Naive thymus-derived CD4-positive, alpha-beta T cell (primary cell): ENCODE results near the gene PLEKHA7. TPM values are rescaled to one million over a fixed set of nuclear protein-coding genes. Genes with fewer than 3 reads are reported as not detected.
A peak's percentile ranks its signal among the peaks of the same experiment; 100 is the strongest.

Experiments
- ATAC-seq: fragments of 150-1000 bp; cut with Tn5 transposase; 2 replicates; pipeline ENCODE4 v1.10.0; 2021; ENCODE audit warnings: mild to moderate bottlenecking, moderate library complexity
- CTCF ChIA-PET: fragments of 350-600 bp; sonication (Branson Sonifier 250); formaldehyde crosslinking; loops from one replicate; lab custom pipeline; 2021; ENCODE audit warnings: antibody characterized with exemption; lab: Charles Lee
- POLR2A ChIA-PET: fragments of 350-600 bp; sonication (Branson Sonifier 250); formaldehyde crosslinking; loops from one replicate; lab custom pipeline; 2021; ENCODE audit warnings: antibody characterized with exemption, inconsistent platforms; lab: Charles Lee
- DNase-seq, 9 donors: peaks; one replicate each; pipeline versions ENCODE4 v3.0.0 to v3.0.0-alpha.2; 2020 to 2022; ENCODE audit warnings: mixed read lengths in 1 of 9
- H3K27ac ChIP-seq: one replicate; pipeline ENCODE4 v1.7.0; 2013; ENCODE audit warnings: mild to moderate bottlenecking, low read depth, low read length, moderate library complexity
- H3K27me3 ChIP-seq, 2 donors: one replicate each; pipeline ENCODE4 v1.7.0; 2013; ENCODE audit warnings: low read length in 2 of 2, mild to moderate bottlenecking in 2 of 2, moderate library complexity in 2 of 2; ENCODE audit not compliant: control insufficient read depth in 2 of 2, insufficient read depth in 2 of 2
- H3K36me3 ChIP-seq, 3 experiments: 1 replicate in 2 of 3; 2 replicates in 1 of 3; pipeline ENCODE4 v1.7.0; 2013; ENCODE audit warnings: low read length in 3 of 3, mild to moderate bottlenecking in 3 of 3, moderate library complexity in 1 of 3; ENCODE audit not compliant: insufficient read depth in 3 of 3, control insufficient read depth in 2 of 3
- H3K4me1 ChIP-seq, 2 donors: one replicate each; pipeline ENCODE4 v1.7.0; 2013; ENCODE audit warnings: low read length in 2 of 2, mild to moderate bottlenecking in 2 of 2, moderate library complexity in 1 of 2; ENCODE audit not compliant: control insufficient read depth in 2 of 2, insufficient read depth in 2 of 2
- H3K4me3 ChIP-seq: 2 replicates; pipeline ENCODE4 v1.7.0; 2013; ENCODE audit warnings: mild to moderate bottlenecking, low read length
- H3K9me3 ChIP-seq, 3 experiments: 1 replicate in 2 of 3; 2 replicates in 1 of 3; pipeline ENCODE4 v1.7.0; 2013; ENCODE audit warnings: low read length in 3 of 3; ENCODE audit not compliant: control insufficient read depth in 2 of 3
- H3K27ac Mint-ChIP-seq, 9 donors: one replicate each; pipeline ENCODE4 v1.8.0; 2020 to 2022; ENCODE audit warnings: mixed read lengths in 9 of 9, mild to moderate bottlenecking in 8 of 9, moderate library complexity in 5 of 9, inconsistent platforms in 2 of 9
- H3K27me3 Mint-ChIP-seq, 5 donors: one replicate each; pipeline ENCODE4 v1.8.0; 2021 to 2022; ENCODE audit warnings: mixed read lengths in 5 of 5, mild to moderate bottlenecking in 1 of 5
- H3K36me3 Mint-ChIP-seq, 5 donors: one replicate each; pipeline ENCODE4 v1.8.0; 2020 to 2022; ENCODE audit warnings: mixed read lengths in 5 of 5, mild to moderate bottlenecking in 3 of 5, inconsistent platforms in 1 of 5
- H3K4me1 Mint-ChIP-seq, 7 donors: one replicate each; pipeline ENCODE4 v1.8.0; 2020 to 2022; ENCODE audit warnings: mixed read lengths in 7 of 7, mild to moderate bottlenecking in 3 of 7, inconsistent platforms in 1 of 7
- H3K4me3 Mint-ChIP-seq, 10 donors: one replicate each; pipeline ENCODE4 v1.8.0; 2020 to 2022; ENCODE audit warnings: mild to moderate bottlenecking in 10 of 10, mixed read lengths in 10 of 10, moderate library complexity in 6 of 10, inconsistent platforms in 2 of 10
- H3K9me3 Mint-ChIP-seq, 11 donors: one replicate each; pipeline ENCODE4 v1.8.0; 2020 to 2022; ENCODE audit warnings: mixed read lengths in 11 of 11, mild to moderate bottlenecking in 4 of 11, inconsistent platforms in 1 of 11, moderate library complexity in 1 of 11
- intact Hi-C, 2 donors: fragments of 100-400 bp; cut with micrococcal nuclease; formaldehyde crosslinking; loops; one replicate each; pipeline ENCODE4 v1.15.1; 2023
- polyA plus RNA-seq, 2 donors: library from polyadenylated mRNA; unstranded; fragments of 300-500 nt; fragmentation: Illumina TruSeq; gene quantifications; one replicate each; pipeline ENCODE4 v1.2.3, GENCODE V29; 2021
- total RNA-seq, 6 experiments: library from RNA in 5 of 6; stranded (reverse) in 5 of 6; gene quantifications; 1 replicate in 5 of 6; 2 replicates in 1 of 6; pipeline ENCODE4 v1.2.3 and lab custom pipeline; 2021 to 2026

The PLEKHA7 gene
- total and polyA plus RNA-seq, 7 experiments from 2014 or later, result 0.84 to 4.8 (median 2.4) TPM

GRCh38 chr11:16788141-16789062 is 225.8 kb downstream of the PLEKHA7 start:
- H3K9me3 Mint-ChIP-seq, result no peaks in the 10 kb centered on the region
- ATAC-seq (peak; percentile 72), DNase-seq (peak in 7 of 9 donors; percentile 20 to 70 (median 43))
- Histone ChIP-seq H3K36me3 (no peaks in the 10 kb centered on the region), H3K4me1 (no peaks in the 10 kb centered on the region), H3K9me3 (no peaks in the 10 kb centered on the region), H3K4me3 (no peak overlapping the region), H3K27me3 (no peaks in the 10 kb centered on the region), H3K27ac (no peak overlapping the region)
- POLR2A ChIA-PET, result no interaction called here
- peak overlapping the region in 1 of 9 donors; percentile 39 for H3K27ac Mint-ChIP-seq
- peaks cover 0 to 9% (median 0%) of the 10 kb centered on the region in 7 donors for H3K4me1 Mint-ChIP-seq
- H3K36me3 Mint-ChIP-seq, result no peaks in the 10 kb centered on the region
- H3K4me3 Mint-ChIP-seq, result no peak overlapping the region
- no peaks in the 10 kb centered on the region for H3K27me3 Mint-ChIP-seq
- intact Hi-C loops, result loop anchor here in 1 of 2 donors (1.0 to 10.0 kb wide), 2 partner anchors 32 to 146 kb away; no protein-coding TSS in a partner anchor
- CTCF ChIA-PET, result interaction anchor here (0.6 kb wide), 1 partner anchor 65 kb away, joined by 3 read pairs; no protein-coding TSS in a partner anchor

GRCh38 chr11:16787035-16787742 is 227.0 kb downstream of the PLEKHA7 start:
- H3K9me3 ChIP-seq, result no peaks in the 10 kb centered on the region
- no peak overlapping the region for H3K4me3 Mint-ChIP-seq
- CTCF ChIA-PET, result no interaction called here

GRCh38 chr11:16786131-16786530 is 228.1 kb downstream of the PLEKHA7 start:
- Mint-ChIP-seq H3K9me3 (no peaks in the 10 kb centered on the region), H3K4me3 (no peak overlapping the region), H3K36me3 (no peaks in the 10 kb centered on the region), H3K27me3 (no peaks in the 10 kb centered on the region), H3K4me1 (no peaks in the 10 kb centered on the region), H3K27ac (no peak overlapping the region)
- intact Hi-C loops, result loop anchor here in 1 of 2 donors (10.0 kb wide), 1 partner anchor 149 kb away; no protein-coding TSS in a partner anchor
- H3K4me1 ChIP-seq, result no peaks in the 10 kb centered on the region
- no peak overlapping the region for H3K4me3 ChIP-seq
- H3K27me3 ChIP-seq, result no peaks in the 10 kb centered on the region
- no peaks in the 10 kb centered on the region for H3K9me3 ChIP-seq
- no peaks in the 10 kb centered on the region for H3K36me3 ChIP-seq
- no peak for ATAC-seq
- CTCF ChIA-PET, result interaction anchor here (1.2 to 2.7 kb wide), 3 partner anchors 12 to 21 kb away, joined by 3 to 9 read pairs (median 5); no protein-coding TSS in a partner anchor
- POLR2A ChIA-PET, result no interaction called here
- DNase-seq, result no peak
- no peak overlapping the region for H3K27ac ChIP-seq

More at GRCh38 chr11:16787035-16787742, 227.0 kb downstream of the PLEKHA7 start:
- ATAC-seq (no peak), DNase-seq (no peak)
- POLR2A ChIA-PET, result no interaction called here
- Histone ChIP-seq H3K27me3 (no peaks in the 10 kb centered on the region), H3K36me3 (no peaks in the 10 kb centered on the region), H3K27ac (no peak overlapping the region), H3K4me1 (no peaks in the 10 kb centered on the region), H3K4me3 (no peak overlapping the region)
- no peaks in the 10 kb centered on the region for H3K9me3 Mint-ChIP-seq
- H3K4me1 Mint-ChIP-seq, result peaks cover 0 to 9% (median 0%) of the 10 kb centered on the region in 7 donors
- H3K27ac Mint-ChIP-seq, result no peak overlapping the region
- intact Hi-C loops, result loop anchor here in 1 of 2 donors (10.0 kb wide), 1 partner anchor 148 kb away; no protein-coding TSS in a partner anchor
- no peaks in the 10 kb centered on the region for H3K36me3 Mint-ChIP-seq
- H3K27me3 Mint-ChIP-seq, result no peaks in the 10 kb centered on the region

- ATAC-seq, result peak; percentile 83
- Histone ChIP-seq H3K36me3 (no peaks in the 10 kb centered on the region), H3K27ac (no peak overlapping the region), H3K4me3 (no peak overlapping the region), H3K9me3 (no peaks in the 10 kb centered on the region), H3K27me3 (no peaks in the 10 kb centered on the region), H3K4me1 (no peaks in the 10 kb centered on the region)
- H3K4me1 Mint-ChIP-seq, result no peaks in the 10 kb centered on the region
- H3K27ac Mint-ChIP-seq, result no peak overlapping the region
- H3K4me3 Mint-ChIP-seq, result no peak overlapping the region
- no peaks in the 10 kb centered on the region for H3K36me3 Mint-ChIP-seq
- peak in 6 of 9 donors; percentile 24 to 50 (median 40) for DNase-seq
- ChIA-PET POLR2A (no interaction called here), CTCF (interaction anchor here (1.2 to 2.7 kb wide), 3 partner anchors 11 to 22 kb away, joined by 3 to 9 read pairs (median 5); no protein-coding TSS in a partner anchor)
- H3K9me3 Mint-ChIP-seq, result no peaks in the 10 kb centered on the region
- intact Hi-C loops, result loop anchor here in 1 of 2 donors (1.0 to 10.0 kb wide), 2 partner anchors 149 to 278 kb away; no protein-coding TSS in a partner anchor
- H3K27me3 Mint-ChIP-seq, result no peaks in the 10 kb centered on the region
Observed at GRCh38 chr11:16785520-16786128, 228.6 kb downstream of the PLEKHA7 start.

GRCh38 chr11:16784666-16785065 is 229.5 kb downstream of the PLEKHA7 start:
- H3K27me3 ChIP-seq, result no peaks in the 10 kb centered on the region
- intact Hi-C loops, result loop anchor here in 1 of 2 donors (1.0 to 10.0 kb wide), 2 partner anchors 150 to 279 kb away; no protein-coding TSS in a partner anchor
- POLR2A ChIA-PET, result no interaction called here

GRCh38 chr11:16784097-16784496 is 230.1 kb downstream of the PLEKHA7 start:
- H3K4me1 Mint-ChIP-seq, result peaks cover 0 to 4% (median 0%) of the 10 kb centered on the region in 7 donors
- DNase-seq, result no peak
- H3K9me3 Mint-ChIP-seq, result no peaks in the 10 kb centered on the region
- H3K36me3 Mint-ChIP-seq, result no peaks in the 10 kb centered on the region
- no peak overlapping the region for H3K4me3 Mint-ChIP-seq
- no peaks in the 10 kb centered on the region for H3K36me3 ChIP-seq
- ATAC-seq, result no peak
- CTCF ChIA-PET, result interaction anchor here (1.0 to 2.7 kb wide), 3 partner anchors 10 to 30 kb away, joined by 3 to 9 read pairs (median 4); no protein-coding TSS in a partner anchor
- H3K4me1 ChIP-seq, result no peaks in the 10 kb centered on the region
- H3K27ac Mint-ChIP-seq, result no peak overlapping the region
- no peaks in the 10 kb centered on the region for H3K27me3 ChIP-seq
- H3K27ac ChIP-seq, result no peak overlapping the region
- no peaks in the 10 kb centered on the region for H3K9me3 ChIP-seq
- no peak overlapping the region for H3K4me3 ChIP-seq
- POLR2A ChIA-PET, result no interaction called here
- intact Hi-C loops, result loop anchor here in 1 of 2 donors (10.0 kb wide), 1 partner anchor 151 kb away; no protein-coding TSS in a partner anchor
- H3K27me3 Mint-ChIP-seq, result no peaks in the 10 kb centered on the region

More at GRCh38 chr11:16784666-16785065, 229.5 kb downstream of the PLEKHA7 start:
- Histone ChIP-seq H3K27ac (no peak overlapping the region), H3K4me3 (no peak overlapping the region), H3K4me1 (no peaks in the 10 kb centered on the region), H3K9me3 (no peaks in the 10 kb centered on the region), H3K36me3 (no peaks in the 10 kb centered on the region)
- ATAC-seq (no peak), DNase-seq (no peak)
- H3K36me3 Mint-ChIP-seq, result no peaks in the 10 kb centered on the region
- H3K27ac Mint-ChIP-seq, result no peak overlapping the region
- no peak overlapping the region for H3K4me3 Mint-ChIP-seq
- H3K27me3 Mint-ChIP-seq, result no peaks in the 10 kb centered on the region
- no peaks in the 10 kb centered on the region for H3K9me3 Mint-ChIP-seq
- peaks cover 0 to 2% (median 0%) of the 10 kb centered on the region in 7 donors for H3K4me1 Mint-ChIP-seq
- CTCF ChIA-PET, result interaction anchor here (1.0 to 2.7 kb wide), 5 partner anchors 10 to 30 kb away, joined by 3 to 9 read pairs (median 4); no protein-coding TSS in a partner anchor
